Right cardiac atrium (tissue), 5 donors: ENCODE data around the gene PANX3. TPM values are rescaled to one million over a fixed set of nuclear protein-coding genes. Genes with fewer than 3 reads are reported as not detected.

ENCODE experiments used
- ATAC-seq, 2 donors: fragments of 200-7000 bp; cut with Tn5 transposase; one replicate each; pipeline versions ENCODE4 v1.8.0 to v1.9.1; 2020; ENCODE audit warnings: moderate library complexity in 2 of 2, mild to moderate bottlenecking in 1 of 2
- DNase-seq, 3 donors: peaks; one replicate each; pipeline ENCODE4 v3.0.0-alpha.2; 2020
- H3K27ac ChIP-seq: one replicate; pipeline ENCODE4 v1.5.1; 2013; ENCODE audit warnings: mild to moderate bottlenecking, low read length, control low read depth, moderate library complexity
- H3K27me3 ChIP-seq: one replicate; pipeline ENCODE4 v1.6.1; 2013; ENCODE audit not compliant: control insufficient read depth, insufficient read depth
- H3K4me1 ChIP-seq: one replicate; pipeline ENCODE4 v1.6.1; 2013; ENCODE audit warnings: low read length; ENCODE audit not compliant: control insufficient read depth, insufficient read depth
- H3K4me3 ChIP-seq: one replicate; pipeline ENCODE4 v1.5.1; 2013; ENCODE audit warnings: low read length, control low read depth
- H3K9me3 ChIP-seq: one replicate; pipeline ENCODE4 v1.6.1; 2013; ENCODE audit warnings: low read length; ENCODE audit not compliant: control insufficient read depth
- WGBS: extraction: QIAGEN DNeasy Blood & Tissue Kit; methylation state at CpG from one replicate; pipeline ENCODE4 v1.1.7; 2013; 5-methylcytosine and 5-hydroxymethylcytosine counted together
- intact Hi-C, 4 donors: fragments of 100-400 bp; cut with DNase I; formaldehyde crosslinking; loops; one replicate each; pipeline versions ENCODE4 v1.11.0 to v1.14.0; 2022 to 2023
- polyA plus RNA-seq: library from polyadenylated mRNA; stranded (reverse); fragments of 200-250 nt; gene quantifications from one replicate; pipeline ENCODE4 v1.2.3, GENCODE V29; 2013
- total RNA-seq, 4 donors: library from RNA; stranded (reverse); fragmentation: NEBNext Ultra II Directional; extraction: Animal tissue kit (Norgen Biotek cat#: 25700); gene quantifications; one replicate each; pipeline ENCODE4 v1.2.1, GENCODE V29; 2021
- donor health status: healthy with polysubstance abuse.
- donor health status: DM: no; HTN: yes; CAD: no.
- donor health status: DM: no; HTN: no; CAD: no.
- donor health status: DM: no; HTN: yes; CAD: no; lungs with severe emphysema.
- donor health status: DM: yes; HTN: yes; CAD: no.

Gene PANX3
- total and polyA plus RNA-seq, 5 donors: not detected

- Histone ChIP-seq H3K27me3 (no peaks in the 10 kb centered on the region), H3K4me3 (no peak overlapping the region), H3K27ac (no peak overlapping the region), H3K9me3 (no peaks in the 10 kb centered on the region), H3K4me1 (no peaks in the 10 kb centered on the region)
- ATAC-seq (no peak), DNase-seq (no peak)
- 71% methylated on average over 1 of the region's 1 CpG for WGBS
- intact Hi-C loops: no loop called here
These were observed 28.0 kb downstream of the PANX3 start for GRCh38 chr11:124639186-124639585.

- ATAC-seq: no peak
- Histone ChIP-seq H3K27ac (no peak overlapping the region), H3K4me1 (no peaks in the 10 kb centered on the region), H3K9me3 (no peaks in the 10 kb centered on the region), H3K4me3 (no peak overlapping the region), H3K27me3 (no peaks in the 10 kb centered on the region)
- no peak for DNase-seq
- intact Hi-C loops: no loop called here
- 90% methylated on average over 5 of the region's 5 CpGs for WGBS
These were observed 29.4 kb downstream of the PANX3 start for GRCh38 chr11:124640666-124641065.

- intact Hi-C loops: no loop called here
- DNase-seq (no peak), ATAC-seq (no peak)
- Histone ChIP-seq H3K9me3 (no peaks in the 10 kb centered on the region), H3K27me3 (no peaks in the 10 kb centered on the region), H3K4me1 (no peaks in the 10 kb centered on the region), H3K4me3 (no peak overlapping the region), H3K27ac (no peak overlapping the region)
- WGBS: 91% methylated on average over 3 of the region's 3 CpGs
These were observed 31.4 kb downstream of the PANX3 start for GRCh38 chr11:124642628-124643027.

GRCh38 chr11:124643042-124643604 lies 31.9 kb downstream of the PANX3 start:
- intact Hi-C loops: no loop called here

GRCh38 chr11:124643605-124644425 lies 32.6 kb downstream of the PANX3 start:
- intact Hi-C loops: no loop called here
- ATAC-seq (peak in 1 of 2 donors; percentile 77), DNase-seq (no peak)
- H3K4me3 ChIP-seq: no peak overlapping the region
- WGBS: 27% methylated on average over 3 of the region's 3 CpGs
- no peak overlapping the region for H3K27ac ChIP-seq
- H3K9me3 ChIP-seq: no peaks in the 10 kb centered on the region
- H3K4me1 ChIP-seq: no peaks in the 10 kb centered on the region
- H3K27me3 ChIP-seq: no peaks in the 10 kb centered on the region

More at GRCh38 chr11:124643042-124643604, 31.9 kb downstream of the PANX3 start:
- Histone ChIP-seq H3K27me3 (no peaks in the 10 kb centered on the region), H3K27ac (no peak overlapping the region), H3K4me1 (no peaks in the 10 kb centered on the region), H3K4me3 (no peak overlapping the region), H3K9me3 (no peaks in the 10 kb centered on the region)
- DNase-seq: no peak
- WGBS: 85% methylated on average over 10 of the region's 10 CpGs
- ATAC-seq: no peak

- ATAC-seq (peak; percentile 81 to 82), DNase-seq (peak; percentile 40 to 66 (median 57))
- Histone ChIP-seq H3K27me3 (no peaks in the 10 kb centered on the region), H3K4me3 (peak overlapping the region; percentile 35), H3K27ac (no peak overlapping the region), H3K4me1 (no peaks in the 10 kb centered on the region), H3K9me3 (no peaks in the 10 kb centered on the region)
- intact Hi-C loops: no loop called here
- 20% methylated on average over 16 of the region's 16 CpGs for WGBS
These were observed 33.4 kb downstream of the PANX3 start for GRCh38 chr11:124644426-124645280.

- no peaks in the 10 kb centered on the region for H3K27me3 ChIP-seq
- intact Hi-C loops: no loop called here
These were observed 34.9 kb downstream of the PANX3 start for GRCh38 chr11:124646148-124646547.

GRCh38 chr11:124648610-124649009 lies 37.4 kb downstream of the PANX3 start:
- Histone ChIP-seq H3K27me3 (no peaks in the 10 kb centered on the region), H3K9me3 (no peaks in the 10 kb centered on the region), H3K4me1 (no peaks in the 10 kb centered on the region), H3K27ac (no peak overlapping the region), H3K4me3 (no peak overlapping the region)
- DNase-seq (no peak), ATAC-seq (no peak)
- WGBS: 59% methylated on average over 6 of the region's 6 CpGs
- intact Hi-C loops: no loop called here

More at GRCh38 chr11:124646148-124646547, 34.9 kb downstream of the PANX3 start:
- no peak overlapping the region for H3K27ac ChIP-seq
- ATAC-seq (no peak), DNase-seq (no peak)
- H3K9me3 ChIP-seq: no peaks in the 10 kb centered on the region
- WGBS: 80% methylated on average over 3 of the region's 3 CpGs
- H3K4me3 ChIP-seq: no peak overlapping the region
- H3K4me1 ChIP-seq: no peaks in the 10 kb centered on the region

GRCh38 chr11:124656774-124657630 lies 45.8 kb downstream of the PANX3 start:
- Histone ChIP-seq H3K9me3 (no peaks in the 10 kb centered on the region), H3K4me3 (no peak overlapping the region), H3K27me3 (no peaks in the 10 kb centered on the region), H3K27ac (no peak overlapping the region), H3K4me1 (no peaks in the 10 kb centered on the region)
- ATAC-seq: no peak
- 67% methylated on average over 16 of the region's 16 CpGs for WGBS
- no peak for DNase-seq
- intact Hi-C loops: no loop called here

- ATAC-seq (no peak), DNase-seq (no peak)
- 81% methylated on average over 5 of the region's 5 CpGs for WGBS
- Histone ChIP-seq H3K27me3 (no peaks in the 10 kb centered on the region), H3K4me3 (no peak overlapping the region), H3K4me1 (no peaks in the 10 kb centered on the region), H3K27ac (no peak overlapping the region), H3K9me3 (no peaks in the 10 kb centered on the region)
- intact Hi-C loops: no loop called here
These were observed 46.7 kb downstream of the PANX3 start for GRCh38 chr11:124657904-124658303.
